GM19455 (cell line): Measurements from ENCODE around the gene EFNA3.
A peak's percentile ranks its signal among the peaks of the same experiment; 100 is the strongest.

Experiments used
- ATAC-seq: cut with Tn5 transposase; IDR thresholded peaks from one replicate; pipeline ENCODE4 v1.9.1; 2021; ENCODE audit not compliant: unreplicated experiment

EFNA3 gene

GRCh38 chr1:155083052-155083541 is 4.5 kb downstream of the EFNA3 start:
- no peak for ATAC-seq

GRCh38 chr1:155083865-155084721 is 5.5 kb downstream of the EFNA3 start:
- no peak for ATAC-seq

- peak; percentile 72 for ATAC-seq
Measured at GRCh38 chr1:155084722-155085503, 6.3 kb downstream of the EFNA3 start.

GRCh38 chr1:155085504-155086127 is 7.0 kb downstream of the EFNA3 start:
- no peak for ATAC-seq

- no peak for ATAC-seq
Measured at GRCh38 chr1:155086128-155086741, 7.6 kb downstream of the EFNA3 start.

GRCh38 chr1:155086856-155087535 is 8.4 kb downstream of the EFNA3 start:
- ATAC-seq = no peak

GRCh38 chr1:155091071-155092051 is 12.7 kb downstream of the EFNA3 start:
- no peak for ATAC-seq

GRCh38 chr1:155092131-155092530 is 13.5 kb downstream of the EFNA3 start:
- ATAC-seq = no peak

GRCh38 chr1:155092641-155093040 is 14.0 kb downstream of the EFNA3 start:
- ATAC-seq = no peak

DNA sequence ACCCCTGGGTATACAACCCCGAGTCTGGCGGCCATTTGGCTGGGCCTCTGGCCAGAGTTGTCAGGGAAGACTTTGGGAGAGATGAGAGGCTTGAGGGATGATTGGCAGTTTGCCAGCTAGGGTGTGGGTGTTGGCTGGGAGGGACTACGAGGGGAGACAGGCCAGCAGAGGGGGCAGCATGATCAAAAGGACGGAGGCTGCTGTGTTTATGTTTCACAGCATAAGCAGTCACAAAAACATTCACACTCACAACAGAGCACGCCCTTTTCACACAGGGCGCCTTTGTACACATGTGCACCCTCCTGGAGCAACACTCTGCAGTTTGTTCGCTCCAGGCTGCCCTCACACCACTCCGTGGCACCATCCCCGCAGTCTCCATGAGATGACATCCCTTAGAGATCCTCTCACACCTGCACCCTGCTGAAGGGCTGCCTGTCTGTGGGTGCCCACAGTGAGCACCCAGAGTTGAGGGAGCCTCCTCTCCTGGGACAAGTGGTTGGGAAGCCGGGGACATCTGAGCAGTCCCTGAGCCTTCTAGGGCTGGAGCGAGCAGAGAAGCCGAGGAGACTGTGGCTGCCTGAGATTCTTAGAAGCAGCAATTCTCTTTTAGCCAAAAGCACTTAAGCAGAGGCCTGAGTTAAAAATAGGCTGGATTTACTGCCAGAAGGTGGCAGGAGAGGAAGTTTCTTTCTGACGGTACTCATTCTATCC is 15.4 kb downstream of the EFNA3 start:
- ATAC-seq = no peak

DNA sequence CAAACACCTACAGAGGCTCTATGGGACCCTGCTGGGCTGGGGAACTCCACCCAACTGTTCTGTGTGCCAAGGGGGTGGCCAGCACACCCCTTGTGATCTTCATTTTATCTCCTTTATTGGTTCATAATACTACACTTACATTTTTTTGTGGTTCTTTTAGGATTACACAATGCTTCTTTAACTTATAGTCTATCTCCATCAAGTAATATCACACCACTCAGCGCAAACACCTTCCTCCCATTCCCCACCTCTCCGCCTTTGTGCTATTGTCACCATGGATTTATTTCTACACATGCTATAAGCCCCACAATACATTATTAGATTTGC is 15.9 kb downstream of the EFNA3 start:
- ATAC-seq = no peak

- no peak for ATAC-seq
Measured at GRCh38 chr1:155099331-155099730, 20.7 kb downstream of the EFNA3 start.

DNA sequence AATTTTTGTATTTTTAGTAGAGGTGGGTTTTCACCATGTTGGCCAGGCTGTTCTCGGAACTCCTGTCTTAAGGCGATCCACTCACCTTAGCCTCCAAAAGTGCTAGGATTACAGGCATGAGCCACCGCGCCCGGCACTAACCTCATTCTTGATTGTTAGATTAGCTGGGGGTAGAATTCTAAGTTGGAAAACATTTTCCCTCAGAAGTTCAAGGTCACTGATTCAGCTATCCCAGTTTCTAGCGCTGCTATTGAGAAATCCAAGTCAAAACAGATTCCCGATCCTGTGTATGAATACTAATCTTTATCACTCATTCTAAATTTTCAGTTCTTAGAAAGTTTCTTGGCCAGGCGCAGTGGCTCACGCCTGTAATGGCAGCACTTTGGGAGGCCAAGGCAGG is 24.7 kb downstream of the EFNA3 start:
- ATAC-seq = no peak

DNA sequence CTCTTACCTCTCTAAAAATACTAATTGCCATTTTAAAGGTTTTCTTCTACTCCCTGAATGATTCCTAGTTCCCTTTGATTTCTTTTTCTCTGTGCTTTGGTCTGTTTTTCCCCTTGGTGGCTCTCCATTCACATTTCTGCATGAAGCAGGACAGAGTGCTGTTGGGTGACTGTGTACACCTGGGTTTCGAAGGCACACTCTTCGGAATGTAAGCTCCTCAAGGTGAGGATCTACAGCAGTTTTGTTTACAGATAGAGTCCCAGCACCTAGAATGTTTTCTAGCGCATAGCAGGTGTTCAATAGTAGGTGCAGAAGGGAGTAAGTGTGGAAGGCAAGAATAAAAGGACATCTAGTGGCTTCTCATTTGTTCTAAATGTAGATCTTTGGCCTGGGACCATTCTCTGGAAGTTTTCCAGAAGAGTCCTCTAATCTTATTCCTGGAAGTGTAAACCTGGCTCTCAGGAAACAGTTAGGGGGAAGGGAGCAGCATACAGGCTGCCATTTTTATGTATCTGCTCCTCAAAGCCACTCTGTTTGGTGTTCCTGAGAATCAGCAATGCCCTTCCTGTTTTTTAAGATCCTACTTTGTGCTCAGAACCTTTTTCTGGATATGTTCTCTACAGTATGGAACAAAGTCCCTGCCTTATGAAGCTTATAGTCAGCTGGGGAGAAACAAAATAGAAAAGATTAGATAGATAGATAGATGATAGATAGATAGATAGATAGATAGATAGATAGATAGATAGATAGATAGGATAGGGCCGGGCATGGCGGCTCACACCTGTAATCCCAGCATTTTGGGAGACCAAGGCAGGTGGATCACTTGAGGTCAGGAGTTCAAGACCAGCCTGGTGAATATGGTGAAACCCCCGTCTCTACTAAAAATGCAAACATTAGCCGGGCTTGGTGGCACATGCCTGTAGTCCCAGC is 26.2 kb downstream of the EFNA3 start:
- ATAC-seq = no peak

- no peak for ATAC-seq
Measured at GRCh38 chr1:155105604-155106011, 27.0 kb downstream of the EFNA3 start.

DNA sequence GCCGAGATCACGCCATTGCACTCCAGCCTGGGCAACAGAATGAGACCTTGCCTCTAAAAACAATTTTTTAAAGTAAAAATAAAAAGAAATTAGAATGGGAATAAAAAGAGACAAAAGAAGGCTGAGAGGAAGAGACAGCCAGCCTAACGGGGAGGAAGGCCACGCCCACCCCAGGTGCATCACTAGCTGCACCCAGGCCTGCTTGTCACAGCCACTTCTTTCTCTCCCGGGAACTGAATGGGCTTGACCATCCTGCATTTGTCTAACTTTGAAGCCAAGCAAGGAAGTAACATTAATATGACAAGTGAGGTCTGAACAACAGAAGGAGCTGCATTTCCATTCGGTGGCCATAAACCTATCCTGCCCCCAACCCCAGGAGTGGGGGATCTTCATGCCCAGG is 28.2 kb downstream of the EFNA3 start:
- no peak for ATAC-seq

GRCh38 chr1:155107309-155108264 is 28.9 kb downstream of the EFNA3 start:
- no peak for ATAC-seq
